ENCODE data around the gene GAGE12H.
"Not testable (repeated sequence)": the region's sequence is repeated elsewhere in the genome, so short reads cannot be mapped to it uniquely, and the experiment has no call there.

GAGE12H gene

GRCh38 chrX:49579649-49580048 lies at the start of gene GAGE12H:
Gene GAGE12H, plus strand, starts transcription at chrX:49579949. Its CDS starts 1,155 bp downstream, at chrX:49581104.
- not testable (repeated sequence) for DNase-seq (ENCODE audit: low read depth); H3K4me3 ChIP-seq (ENCODE audit: low read depth, low read length)

GRCh38 chrX:49531877-49532276 lies 47.9 kb upstream of the GAGE12H start, which contains the start of gene GAGE12C:
Gene GAGE12C, plus strand, starts transcription at chrX:49532177. Its CDS starts 1,155 bp downstream, at chrX:49533332.
- H3K4me3 ChIP-seq (ENCODE audit: low read depth, low read length); DNase-seq (ENCODE audit: low read depth): not testable (repeated sequence)

DNA sequence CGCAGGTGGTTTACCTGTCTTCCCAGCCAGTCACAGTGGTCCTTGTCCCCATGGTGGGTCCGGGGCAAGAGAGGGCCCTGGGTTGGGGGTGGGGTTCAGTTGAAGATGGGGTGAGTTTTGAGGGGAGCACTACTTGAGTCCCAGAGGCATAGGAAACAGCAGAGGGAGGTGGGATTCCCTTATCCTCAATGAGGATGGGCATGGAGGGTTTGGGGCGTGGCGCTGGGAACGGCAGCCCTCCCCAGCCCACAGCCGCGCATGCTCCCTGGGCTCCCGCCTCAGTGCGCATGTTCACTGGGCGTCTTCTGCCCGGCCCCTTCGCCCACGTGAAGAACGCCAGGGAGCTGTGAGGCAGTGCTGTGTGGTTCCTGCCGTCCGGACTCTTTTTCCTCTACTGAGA lies 38.3 kb upstream of the GAGE12H start, which contains the start of gene GAGE12D:
Gene GAGE12D, plus strand, starts transcription at position 301 of the 400 bp plus-strand sequence. CDS start 1,155 bp downstream, outside the sequence.
- H3K4me3 ChIP-seq (ENCODE audit: low read depth, low read length); DNase-seq (ENCODE audit: low read depth): not testable (repeated sequence)

- H3K4me3 ChIP-seq (ENCODE audit: low read depth, low read length); DNase-seq (ENCODE audit: low read depth): not testable (repeated sequence)
Observed at GRCh38 chrX:49550989-49551388, 28.8 kb upstream of the GAGE12H start, which contains the start of gene GAGE12E. Gene GAGE12E, plus strand, starts transcription at chrX:49551289. Its CDS starts 1,155 bp downstream, at chrX:49552444.

DNA sequence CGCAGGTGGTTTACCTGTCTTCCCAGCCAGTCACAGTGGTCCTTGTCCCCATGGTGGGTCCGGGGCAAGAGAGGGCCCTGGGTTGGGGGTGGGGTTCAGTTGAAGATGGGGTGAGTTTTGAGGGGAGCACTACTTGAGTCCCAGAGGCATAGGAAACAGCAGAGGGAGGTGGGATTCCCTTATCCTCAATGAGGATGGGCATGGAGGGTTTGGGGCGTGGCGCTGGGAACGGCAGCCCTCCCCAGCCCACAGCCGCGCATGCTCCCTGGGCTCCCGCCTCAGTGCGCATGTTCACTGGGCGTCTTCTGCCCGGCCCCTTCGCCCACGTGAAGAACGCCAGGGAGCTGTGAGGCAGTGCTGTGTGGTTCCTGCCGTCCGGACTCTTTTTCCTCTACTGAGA lies 19.2 kb upstream of the GAGE12H start, which contains the start of gene GAGE12F:
Gene GAGE12F, plus strand, starts transcription at position 301 of the 400 bp plus-strand sequence. CDS start 1,155 bp downstream, outside the sequence.
- not testable (repeated sequence) for H3K4me3 ChIP-seq (ENCODE audit: low read depth, low read length); DNase-seq (ENCODE audit: low read depth)

GRCh38 chrX:49568728-49569127 lies 11.0 kb upstream of the GAGE12H start:
- not testable (repeated sequence) for DNase-seq (ENCODE audit: low read depth); H3K4me3 ChIP-seq (ENCODE audit: low read depth, low read length)

- DNase-seq (ENCODE audit: low read depth); H3K4me3 ChIP-seq (ENCODE audit: low read depth, low read length): not testable (repeated sequence)
Observed at GRCh38 chrX:49569152-49569551, 10.6 kb upstream of the GAGE12H start.

DNA sequence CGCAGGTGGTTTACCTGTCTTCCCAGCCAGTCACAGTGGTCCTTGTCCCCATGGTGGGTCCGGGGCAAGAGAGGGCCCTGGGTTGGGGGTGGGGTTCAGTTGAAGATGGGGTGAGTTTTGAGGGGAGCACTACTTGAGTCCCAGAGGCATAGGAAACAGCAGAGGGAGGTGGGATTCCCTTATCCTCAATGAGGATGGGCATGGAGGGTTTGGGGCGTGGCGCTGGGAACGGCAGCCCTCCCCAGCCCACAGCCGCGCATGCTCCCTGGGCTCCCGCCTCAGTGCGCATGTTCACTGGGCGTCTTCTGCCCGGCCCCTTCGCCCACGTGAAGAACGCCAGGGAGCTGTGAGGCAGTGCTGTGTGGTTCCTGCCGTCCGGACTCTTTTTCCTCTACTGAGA lies 9.6 kb upstream of the GAGE12H start, which contains the start of gene GAGE12G:
Gene GAGE12G, plus strand, starts transcription at position 301 of the 400 bp plus-strand sequence. CDS start 1,155 bp downstream, outside the sequence.
- H3K4me3 ChIP-seq (ENCODE audit: low read depth, low read length); DNase-seq (ENCODE audit: low read depth): not testable (repeated sequence)

DNA sequence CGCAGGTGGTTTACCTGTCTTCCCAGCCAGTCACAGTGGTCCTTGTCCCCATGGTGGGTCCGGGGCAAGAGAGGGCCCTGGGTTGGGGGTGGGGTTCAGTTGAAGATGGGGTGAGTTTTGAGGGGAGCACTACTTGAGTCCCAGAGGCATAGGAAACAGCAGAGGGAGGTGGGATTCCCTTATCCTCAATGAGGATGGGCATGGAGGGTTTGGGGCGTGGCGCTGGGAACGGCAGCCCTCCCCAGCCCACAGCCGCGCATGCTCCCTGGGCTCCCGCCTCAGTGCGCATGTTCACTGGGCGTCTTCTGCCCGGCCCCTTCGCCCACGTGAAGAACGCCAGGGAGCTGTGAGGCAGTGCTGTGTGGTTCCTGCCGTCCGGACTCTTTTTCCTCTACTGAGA lies 9.4 kb downstream of the GAGE12H start, which contains the start of gene GAGE2A:
Gene GAGE2A, plus strand, starts transcription at position 301 of the 400 bp plus-strand sequence. CDS start 1,155 bp downstream, outside the sequence.
- not testable (repeated sequence) for DNase-seq (ENCODE audit: low read depth); H3K4me3 ChIP-seq (ENCODE audit: low read depth, low read length)

- H3K4me3 ChIP-seq (ENCODE audit: low read depth, low read length); DNase-seq (ENCODE audit: low read depth): not testable (repeated sequence)
Observed at GRCh38 chrX:49589769-49590478, 10.2 kb downstream of the GAGE12H start.

GRCh38 chrX:49590488-49590887 lies 10.7 kb downstream of the GAGE12H start:
- DNase-seq (ENCODE audit: low read depth); H3K4me3 ChIP-seq (ENCODE audit: low read depth, low read length): not testable (repeated sequence)

DNA sequence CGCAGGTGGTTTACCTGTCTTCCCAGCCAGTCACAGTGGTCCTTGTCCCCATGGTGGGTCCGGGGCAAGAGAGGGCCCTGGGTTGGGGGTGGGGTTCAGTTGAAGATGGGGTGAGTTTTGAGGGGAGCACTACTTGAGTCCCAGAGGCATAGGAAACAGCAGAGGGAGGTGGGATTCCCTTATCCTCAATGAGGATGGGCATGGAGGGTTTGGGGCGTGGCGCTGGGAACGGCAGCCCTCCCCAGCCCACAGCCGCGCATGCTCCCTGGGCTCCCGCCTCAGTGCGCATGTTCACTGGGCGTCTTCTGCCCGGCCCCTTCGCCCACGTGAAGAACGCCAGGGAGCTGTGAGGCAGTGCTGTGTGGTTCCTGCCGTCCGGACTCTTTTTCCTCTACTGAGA lies 19.0 kb downstream of the GAGE12H start, which contains the start of gene GAGE1:
Gene GAGE1, plus strand, starts transcription at position 301 of the 400 bp plus-strand sequence. CDS start 1,155 bp downstream, outside the sequence.
- H3K4me3 ChIP-seq (ENCODE audit: low read depth, low read length); DNase-seq (ENCODE audit: low read depth): not testable (repeated sequence)

- no peak for TF ChIP-seq CTCF (IDR thresholded peaks at IDR 0.05; ENCODE audit: low read depth, low read length, missing control alignments)
- H3K4me3 ChIP-seq (ENCODE audit: low read depth, low read length) = no peak overlapping the region
- no peak for DNase-seq (ENCODE audit: low read depth)
Observed at GRCh38 chrX:49610718-49611310, 31.1 kb downstream of the GAGE12H start.

All from GM12864 (cell line).